ENCODE measurements around the gene SAFB. TPM values are rescaled to one million over a fixed set of nuclear protein-coding genes. Genes with fewer than 3 reads are reported as not detected.
A peak's percentile ranks its signal among the peaks of the same experiment; 100 is the strongest.

The SAFB gene
- total RNA-seq, 1 donor = 33.7 TPM

DNA sequence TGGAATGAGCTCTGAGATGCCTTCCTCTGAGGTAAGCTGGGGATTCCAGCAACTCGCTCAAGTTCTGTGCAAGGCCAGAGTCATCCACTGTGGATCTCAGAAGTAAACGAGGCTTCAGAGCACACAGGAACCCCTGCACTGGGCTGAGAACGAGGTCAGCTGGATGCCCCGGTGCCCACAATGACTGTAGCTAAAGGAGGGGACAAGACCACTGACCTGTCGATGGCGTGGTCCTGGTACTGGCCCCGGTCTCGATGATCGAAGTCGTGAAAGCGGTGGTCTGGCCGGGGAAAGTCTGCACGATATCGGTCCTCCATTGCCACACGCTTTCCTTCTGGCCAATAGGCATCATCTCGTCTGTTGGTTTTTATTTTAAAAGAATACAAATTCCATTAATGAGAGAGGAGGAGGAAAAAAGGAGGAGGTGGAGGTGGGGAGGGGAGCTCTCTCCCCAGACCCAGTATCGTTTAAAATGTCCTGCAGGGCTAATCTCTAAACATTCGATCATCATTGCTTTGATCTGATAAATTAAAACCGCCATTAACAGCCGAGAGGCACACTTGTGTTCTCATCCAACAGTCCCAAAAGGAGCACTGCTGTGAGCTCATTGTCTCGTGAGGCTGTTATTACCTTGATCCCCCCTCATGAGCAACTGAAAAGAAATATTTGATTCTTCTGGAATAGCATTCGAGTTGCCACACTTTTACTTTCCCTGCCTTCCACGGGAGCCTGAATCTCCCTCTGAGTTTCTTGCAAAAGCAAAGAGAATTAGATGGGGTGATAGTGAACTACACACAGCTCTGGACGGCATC lies 30.1 kb upstream of the SAFB start:
- Histone ChIP-seq H3K4me2 (ENCODE audit: insufficient read depth, low read length) (no peak overlapping the region), H3K27me3 (ENCODE audit: insufficient read depth, low read length) (no peaks in the 10 kb centered on the region), H3K27ac (ENCODE audit: low read depth, low read length) (no peak overlapping the region), H3K9me3 (ENCODE audit: low read depth, low read length) (no peaks in the 10 kb centered on the region), H2AFZ (ENCODE audit: low read length) (no peak overlapping the region), H3K79me2 (ENCODE audit: insufficient read depth, low read length) (no peaks in the 10 kb centered on the region), H3K4me1 (ENCODE audit: insufficient read depth, low read length) (no peaks in the 10 kb centered on the region), H4K20me1 (ENCODE audit: insufficient read depth, low read length) (peaks cover 20% of the 10 kb centered on the region), H3K36me3 (ENCODE audit: insufficient read depth, low read length) (peaks cover 79% of the 10 kb centered on the region), H3K4me3 (ENCODE audit: insufficient read depth, low read length) (no peak overlapping the region)
- DNase-seq (ENCODE audit: insufficient read length, low spot score, missing footprints) = peak; percentile 80
- no peak for TF ChIP-seq CTCF (IDR thresholded peaks at IDR 0.05; ENCODE audit: extremely low read depth, low read depth, low read length)

DNA sequence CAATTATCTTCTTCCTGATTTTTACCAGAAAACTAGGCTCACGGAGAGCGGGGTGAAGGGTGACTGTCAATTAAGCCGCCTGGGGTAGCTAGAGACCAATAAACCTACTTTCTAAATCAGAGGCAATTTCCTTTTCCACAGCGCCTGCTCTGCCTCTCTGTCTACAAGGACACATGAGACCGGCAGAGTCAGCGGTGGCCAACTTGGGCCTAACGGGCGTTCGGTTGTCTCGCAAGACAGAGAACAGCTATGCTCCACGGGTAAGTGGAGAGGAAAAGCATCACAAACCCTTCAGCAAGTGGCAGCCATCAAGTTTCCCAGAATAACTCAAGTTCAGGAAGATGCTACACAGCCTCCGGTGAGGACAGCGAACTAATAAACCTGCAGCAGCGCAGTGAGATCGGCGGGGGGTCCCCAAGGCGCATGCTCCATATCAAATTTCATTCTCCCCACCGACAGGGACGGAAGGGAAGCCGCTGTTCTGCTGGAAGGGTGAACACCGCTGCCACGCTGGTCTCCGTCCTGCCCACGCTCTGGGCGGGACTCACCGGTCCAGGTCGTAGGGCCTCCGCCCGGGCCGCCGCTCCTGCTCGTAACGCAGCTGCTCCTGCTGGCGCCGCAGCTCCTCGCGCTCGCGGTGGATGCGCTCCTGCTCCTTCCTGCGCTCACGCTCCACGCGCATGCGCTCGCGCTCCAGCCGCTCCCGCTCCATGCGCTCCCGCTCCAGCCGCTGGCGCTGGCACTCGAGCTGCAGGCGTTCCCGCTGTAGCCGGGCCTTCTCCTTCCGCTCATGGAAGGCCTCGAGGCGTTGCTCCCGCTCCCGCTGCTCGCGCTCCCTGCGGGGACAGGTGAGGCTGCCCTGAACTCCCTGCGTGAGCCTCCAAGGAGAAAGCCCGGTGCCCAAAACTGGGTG lies 29.3 kb upstream of the SAFB start:
- TF ChIP-seq CTCF (IDR thresholded peaks at IDR 0.05; ENCODE audit: extremely low read depth, low read depth, low read length) = no peak
- Histone ChIP-seq H3K27me3 (ENCODE audit: insufficient read depth, low read length) (no peaks in the 10 kb centered on the region), H2AFZ (ENCODE audit: low read length) (no peak overlapping the region), H3K79me2 (ENCODE audit: insufficient read depth, low read length) (no peaks in the 10 kb centered on the region), H3K4me3 (ENCODE audit: insufficient read depth, low read length) (no peak overlapping the region), H3K4me2 (ENCODE audit: insufficient read depth, low read length) (no peak overlapping the region), H3K36me3 (ENCODE audit: insufficient read depth, low read length) (peaks cover 79% of the 10 kb centered on the region), H3K9me3 (ENCODE audit: low read depth, low read length) (no peaks in the 10 kb centered on the region), H3K27ac (ENCODE audit: low read depth, low read length) (no peak overlapping the region), H4K20me1 (ENCODE audit: insufficient read depth, low read length) (peaks cover 11% of the 10 kb centered on the region), H3K4me1 (ENCODE audit: insufficient read depth, low read length) (no peaks in the 10 kb centered on the region)
- DNase-seq (ENCODE audit: insufficient read length, low spot score, missing footprints) = peak; percentile 66

DNA sequence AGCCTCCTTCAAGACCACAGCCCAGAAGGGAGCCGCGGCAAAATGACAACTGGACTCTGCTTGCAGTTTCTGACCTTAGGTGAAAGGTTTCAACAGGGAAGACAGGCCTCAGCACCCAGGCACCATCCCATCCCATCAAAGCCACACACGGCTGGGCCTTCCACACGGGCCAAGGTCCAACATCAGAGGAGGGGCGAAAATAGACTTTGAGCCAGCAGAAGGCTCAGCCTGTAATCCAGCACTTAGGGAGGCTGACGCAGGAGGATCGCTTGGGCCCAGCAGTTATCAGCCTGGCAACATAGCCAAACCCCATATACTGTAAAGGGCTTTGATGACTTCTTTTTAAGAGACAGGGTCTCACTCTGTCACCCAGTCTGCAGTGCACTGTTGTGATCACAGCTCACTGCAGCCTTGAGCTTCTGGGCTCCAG lies 28.3 kb upstream of the SAFB start:
- Histone ChIP-seq H3K4me3 (ENCODE audit: insufficient read depth, low read length) (no peak overlapping the region), H3K4me2 (ENCODE audit: insufficient read depth, low read length) (no peak overlapping the region), H3K27me3 (ENCODE audit: insufficient read depth, low read length) (no peaks in the 10 kb centered on the region), H3K4me1 (ENCODE audit: insufficient read depth, low read length) (no peaks in the 10 kb centered on the region), H4K20me1 (ENCODE audit: insufficient read depth, low read length) (peaks cover 11% of the 10 kb centered on the region), H2AFZ (ENCODE audit: low read length) (no peak overlapping the region), H3K79me2 (ENCODE audit: insufficient read depth, low read length) (no peaks in the 10 kb centered on the region), H3K36me3 (ENCODE audit: insufficient read depth, low read length) (peaks cover 84% of the 10 kb centered on the region), H3K27ac (ENCODE audit: low read depth, low read length) (no peak overlapping the region), H3K9me3 (ENCODE audit: low read depth, low read length) (no peaks in the 10 kb centered on the region)
- peak; percentile 22 for DNase-seq (ENCODE audit: insufficient read length, low spot score, missing footprints)
- TF ChIP-seq CTCF (IDR thresholded peaks at IDR 0.05; ENCODE audit: extremely low read depth, low read depth, low read length) = no peak

GRCh38 chr19:5595129-5595528 lies 27.8 kb upstream of the SAFB start:
- no peak overlapping the region for H3K4me3 ChIP-seq (ENCODE audit: insufficient read depth, low read length)
- H3K4me2 ChIP-seq (ENCODE audit: insufficient read depth, low read length) = no peak overlapping the region
- no peaks in the 10 kb centered on the region for H3K27me3 ChIP-seq (ENCODE audit: insufficient read depth, low read length)
- H3K9me3 ChIP-seq (ENCODE audit: low read depth, low read length) = no peaks in the 10 kb centered on the region
- no peak for TF ChIP-seq CTCF (IDR thresholded peaks at IDR 0.05; ENCODE audit: extremely low read depth, low read depth, low read length)
- no peak overlapping the region for H3K27ac ChIP-seq (ENCODE audit: low read depth, low read length)
- peaks cover 11% of the 10 kb centered on the region for H4K20me1 ChIP-seq (ENCODE audit: insufficient read depth, low read length)
- H3K79me2 ChIP-seq (ENCODE audit: insufficient read depth, low read length) = no peaks in the 10 kb centered on the region
- H3K36me3 ChIP-seq (ENCODE audit: insufficient read depth, low read length) = peaks cover 84% of the 10 kb centered on the region
- H2AFZ ChIP-seq (ENCODE audit: low read length) = no peak overlapping the region
- DNase-seq (ENCODE audit: insufficient read length, low spot score, missing footprints) = peak; percentile 76
- H3K4me1 ChIP-seq (ENCODE audit: insufficient read depth, low read length) = no peaks in the 10 kb centered on the region

All from osteoblast (primary cell).